ENCODE results near the gene REPS2. TPM values are rescaled to one million over a fixed set of nuclear protein-coding genes. Genes with fewer than 3 reads are reported as not detected.

Gene REPS2
- total RNA-seq, 4 donors from 2014 or later = 4.0 to 12.6 (median 5.0) TPM

DNA sequence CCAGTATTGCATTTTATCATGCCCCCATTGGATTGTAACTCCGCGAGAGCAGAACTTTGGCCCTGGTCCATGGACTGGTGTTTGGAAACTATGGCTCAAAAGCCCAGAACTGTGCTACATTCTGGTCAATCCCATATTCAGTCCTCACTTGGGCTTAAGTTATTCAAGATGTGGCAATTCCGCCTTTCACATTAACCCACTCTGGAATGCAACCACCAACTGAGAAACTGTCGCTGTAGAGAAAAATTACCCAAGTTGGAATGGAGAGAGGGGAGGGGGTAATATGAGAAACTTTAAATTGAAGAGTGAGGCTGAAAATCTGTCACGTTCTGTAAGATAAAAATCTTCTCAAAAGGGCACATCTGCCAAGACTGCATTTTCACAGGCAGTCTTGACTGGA, 239.0 kb downstream of the REPS2 start:
- no peak for DNase-seq (ENCODE audit: low spot score)
- ATAC-seq (ENCODE audit: low FRiP score) = no peak
- TF ChIP-seq CTCF (IDR thresholded peaks at IDR 0.05) = no peak

- no peak for TF ChIP-seq CTCF (IDR thresholded peaks at IDR 0.05)
- ATAC-seq (ENCODE audit: low FRiP score) = no peak
- no peak for DNase-seq (ENCODE audit: low spot score)
Observed at GRCh38 chrX:17187136-17187756, 240.8 kb downstream of the REPS2 start.

- ATAC-seq (ENCODE audit: low FRiP score) (no peak), DNase-seq (ENCODE audit: low spot score) (no peak)
- TF ChIP-seq CTCF (IDR thresholded peaks at IDR 0.05) = no peak
Observed at GRCh38 chrX:17192106-17192505, 245.6 kb downstream of the REPS2 start.

Small RNA genes lying within 50 kb of the gene (small RNA-seq; reads per million reads assigned to genes)
- gene RF00019 (not detected), gene RF00190 (not detected)

Other genes with a start within 250 kb of the REPS2 start
- 10 to 100 TPM in 1 of 4 donors, 1 to 10 TPM in 3; 5.4 to 14.7 (median 7.5) TPM for gene CTPS2, start 234.0 kb upstream of the REPS2 start, total RNA-seq
- 10 to 100 TPM; 15.0 to 33.5 (median 25.1) TPM for gene SYAP1, start 227.0 kb upstream of the REPS2 start, total RNA-seq
- gene TXLNG, start 160.2 kb upstream of the REPS2 start, total RNA-seq = 10 to 100 TPM; 13.9 to 45.1 (median 34.3) TPM
- 10 to 100 TPM; 57.4 to 74.3 (median 70.9) TPM for gene RBBP7, start 76.3 kb upstream of the REPS2 start, total RNA-seq